MV-4-11 (cell line): ENCODE data around the gene PCBD1.

ENCODE experiments used
- DNase-seq: peaks from one replicate; lab custom pipeline; 2025; lab: John Stamatoyannopoulos, UW

Gene PCBD1

DNA sequence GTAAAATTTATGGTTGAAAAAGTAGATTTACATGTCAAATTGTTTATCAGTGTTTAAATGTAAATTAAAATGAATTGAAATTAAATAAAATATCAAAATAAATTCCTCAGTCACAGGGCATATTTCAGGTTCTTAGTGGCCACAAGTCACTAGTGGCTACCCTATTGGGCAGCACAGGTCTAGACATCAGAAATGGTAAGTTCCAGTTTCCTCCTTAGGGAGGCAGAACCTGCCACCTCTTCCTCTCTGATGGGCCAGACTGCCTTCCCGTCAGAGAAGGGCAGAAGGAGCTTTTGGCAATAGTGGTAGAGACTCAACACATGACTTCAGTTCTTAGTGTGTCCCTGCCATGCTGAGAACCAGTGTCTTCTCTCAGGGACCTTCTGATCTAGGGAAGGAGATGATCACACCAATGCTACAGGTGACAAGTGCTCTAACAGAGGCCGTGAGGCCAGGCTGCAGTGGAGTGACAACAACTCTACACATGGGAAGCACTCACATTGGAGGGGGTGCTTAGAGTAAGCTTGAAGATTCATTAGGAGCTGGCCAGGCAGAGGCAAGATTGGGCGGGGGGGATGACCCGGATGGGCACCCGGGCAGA is 14.4 kb upstream of the PCBD1 start:
- DNase-seq, result no peak

DNA sequence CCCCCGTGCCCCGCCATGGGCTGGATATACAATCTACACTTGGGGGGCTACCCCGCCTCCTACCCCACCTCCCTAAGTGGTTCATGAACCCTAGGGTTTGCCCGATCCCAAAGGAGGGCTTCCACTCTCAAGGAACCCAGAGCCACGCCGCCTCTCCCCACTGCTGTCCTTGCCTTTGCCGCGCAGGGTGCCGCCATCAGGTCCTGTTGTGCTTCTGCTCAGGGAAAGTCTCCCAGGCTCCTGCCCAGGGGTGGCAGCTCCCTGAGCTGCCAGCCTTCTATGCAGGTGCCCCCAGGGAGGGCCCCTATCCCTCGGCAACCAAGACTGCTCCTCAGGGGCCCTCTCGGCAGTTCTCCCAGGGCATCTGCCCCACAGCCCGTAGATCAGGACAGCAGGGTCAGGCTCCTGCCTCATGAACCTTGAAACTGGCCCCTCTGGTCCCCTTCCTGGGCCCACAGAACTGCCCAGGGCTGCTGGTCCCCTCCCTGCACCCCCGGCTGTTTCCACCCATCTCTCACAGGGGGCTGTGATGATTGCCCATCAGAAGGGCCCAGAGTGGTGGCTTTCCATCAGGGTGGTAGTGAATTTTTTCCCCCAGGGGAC is 13.0 kb upstream of the PCBD1 start:
- DNase-seq, result no peak

DNA sequence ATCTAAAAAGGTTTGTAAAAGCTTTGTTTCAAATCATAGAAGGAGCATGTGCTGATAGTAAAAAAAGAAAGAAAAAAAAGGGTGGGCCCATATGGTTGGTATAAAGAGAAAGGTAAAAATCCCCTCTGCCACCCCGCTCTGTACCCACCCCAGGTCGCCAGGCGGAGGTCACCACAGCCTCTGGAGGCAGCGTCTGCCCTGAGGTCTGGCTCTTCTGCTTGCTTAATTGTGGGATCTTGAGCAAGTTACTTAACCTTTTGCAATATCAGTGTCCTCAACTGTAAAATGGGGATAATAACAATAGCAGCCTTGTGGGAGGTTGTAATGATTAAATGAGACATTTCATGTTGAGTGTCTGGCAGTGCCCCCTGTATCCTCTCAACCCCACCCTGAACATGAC is 10.7 kb upstream of the PCBD1 start:
- DNase-seq, result no peak

DNA sequence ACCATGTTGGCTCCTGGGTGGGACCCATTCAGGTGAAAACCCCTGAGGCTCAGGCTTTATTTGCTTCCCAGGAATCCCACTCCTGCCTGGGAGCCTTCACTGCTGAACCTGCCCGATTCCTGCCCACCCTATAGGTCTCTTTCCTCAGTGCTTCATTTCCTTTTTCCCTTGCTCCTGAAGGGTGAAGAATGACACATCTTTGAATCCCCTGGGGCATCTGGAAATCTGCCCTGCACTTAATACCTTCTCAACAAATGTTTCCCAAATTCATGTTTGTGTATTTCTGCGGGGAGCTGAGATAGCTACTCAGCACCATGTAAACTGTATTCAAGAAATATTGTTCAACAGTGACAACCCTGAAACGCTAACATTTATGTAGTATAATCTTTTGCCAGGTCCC is 10.3 kb upstream of the PCBD1 start:
- DNase-seq, result no peak

DNA sequence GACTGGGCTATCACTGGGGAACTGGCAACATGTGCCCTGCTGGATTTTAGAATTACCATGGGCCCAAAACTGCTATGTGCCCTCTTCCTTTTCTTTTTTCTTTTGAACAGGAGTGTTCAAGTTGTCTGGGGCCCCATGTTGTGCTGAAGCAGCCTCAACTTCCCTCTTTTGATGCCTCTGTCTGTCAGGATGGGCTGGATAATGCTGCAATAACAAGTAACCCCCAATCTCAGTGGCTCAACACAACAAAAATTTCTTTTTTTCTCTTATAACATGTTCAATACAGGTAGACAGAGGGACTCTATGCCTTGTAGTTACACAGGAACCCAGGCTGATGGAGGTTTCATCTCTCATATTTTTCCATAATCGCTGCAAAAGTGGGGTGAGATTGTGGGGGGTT is 8.2 kb upstream of the PCBD1 start:
- no peak for DNase-seq

DNA sequence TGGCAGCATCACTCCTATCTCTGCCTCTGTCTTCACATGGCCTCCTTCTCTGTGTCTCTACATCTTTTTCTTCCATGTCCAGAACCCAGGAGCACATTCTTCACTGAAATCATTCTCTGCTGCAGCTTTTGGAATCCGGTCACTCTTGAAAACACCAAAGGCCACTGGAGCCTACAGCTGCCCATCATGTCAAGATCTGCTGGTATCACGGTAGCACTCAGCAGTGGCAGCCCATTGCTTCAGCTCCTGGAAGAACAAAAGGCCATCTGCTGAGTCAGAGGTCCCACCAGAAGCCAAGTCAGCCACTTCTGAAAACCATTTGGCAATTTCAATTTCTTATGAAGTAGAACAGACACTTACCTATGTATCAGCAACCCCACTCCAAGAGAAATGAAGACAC is 6.1 kb upstream of the PCBD1 start:
- no peak for DNase-seq

DNA sequence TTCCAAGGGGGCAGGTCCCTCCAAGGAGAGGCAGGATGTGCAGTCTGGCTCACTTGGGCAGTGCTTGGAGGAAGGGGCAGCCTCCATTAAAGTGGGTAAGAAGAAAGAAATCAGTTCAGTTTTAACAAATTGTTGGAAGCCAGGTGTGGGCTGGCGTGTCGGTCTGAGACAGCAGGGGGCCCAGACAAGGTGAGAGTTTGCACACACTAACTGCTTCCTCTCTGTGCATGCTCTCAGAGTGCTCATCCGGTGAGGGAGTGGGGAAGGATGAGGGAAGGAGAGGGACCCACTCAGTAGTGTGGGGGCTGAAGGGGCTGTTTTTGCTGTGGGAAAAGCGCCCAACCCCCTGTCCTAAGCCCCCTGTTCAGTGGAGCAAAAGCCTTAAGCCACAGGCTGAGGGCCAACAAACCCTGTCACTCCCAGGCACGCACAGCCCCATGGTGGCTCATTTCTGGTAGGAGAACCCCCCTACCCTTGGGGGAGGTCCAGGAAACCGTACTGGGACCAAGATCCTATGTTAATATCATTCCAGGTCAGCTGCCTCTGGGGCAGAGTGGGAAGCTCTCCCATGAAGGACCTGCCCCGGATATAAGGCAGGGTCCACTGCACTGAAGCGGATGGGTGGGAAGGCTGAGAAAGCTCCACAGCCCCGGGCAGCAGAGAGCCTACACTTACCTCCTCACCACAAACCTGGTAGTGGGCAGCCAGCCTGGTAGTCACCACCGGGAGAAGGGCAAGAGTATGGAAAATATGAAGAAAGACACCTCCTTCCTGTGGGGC is 5.1 kb upstream of the PCBD1 start:
- no peak for DNase-seq

DNA sequence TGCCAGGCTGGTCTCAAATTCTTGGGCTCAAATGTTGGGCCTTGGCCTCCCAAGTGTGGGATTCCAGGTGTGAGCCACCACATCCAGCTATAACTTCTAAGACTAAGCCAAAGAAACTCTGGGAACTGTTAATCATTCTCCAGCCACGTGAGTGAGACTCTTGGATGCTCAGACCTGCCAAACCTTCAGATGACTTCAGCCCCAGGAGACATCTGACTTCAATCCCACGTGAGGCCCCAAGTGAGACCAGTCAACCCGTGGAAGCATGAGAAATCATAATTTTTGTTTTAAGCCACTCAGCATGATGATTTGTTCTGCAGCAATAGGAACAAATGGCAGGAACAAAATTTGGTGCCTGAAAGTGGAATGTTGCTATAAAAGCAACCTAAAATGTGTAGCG is 4.3 kb upstream of the PCBD1 start:
- DNase-seq, result no peak

DNA sequence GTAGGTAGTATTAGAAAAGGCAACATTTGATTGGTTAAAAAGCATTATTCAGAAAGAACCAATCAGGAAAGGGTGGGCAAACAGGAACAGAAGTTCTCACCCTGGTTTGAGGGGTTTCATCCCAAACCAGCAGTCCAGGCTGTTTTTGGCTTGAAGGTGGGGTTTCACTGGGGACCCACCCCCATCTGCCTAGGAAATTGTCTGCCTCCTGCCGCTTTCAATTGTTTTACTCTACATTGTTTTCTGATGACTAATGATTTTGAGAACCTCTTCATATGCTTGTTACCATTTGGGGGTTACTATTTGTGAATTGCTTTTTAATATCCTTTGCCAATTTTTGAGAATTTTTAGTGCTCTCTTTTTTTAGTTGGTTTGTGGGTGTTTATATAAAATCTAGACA is 3.3 kb upstream of the PCBD1 start:
- no peak for DNase-seq

DNA sequence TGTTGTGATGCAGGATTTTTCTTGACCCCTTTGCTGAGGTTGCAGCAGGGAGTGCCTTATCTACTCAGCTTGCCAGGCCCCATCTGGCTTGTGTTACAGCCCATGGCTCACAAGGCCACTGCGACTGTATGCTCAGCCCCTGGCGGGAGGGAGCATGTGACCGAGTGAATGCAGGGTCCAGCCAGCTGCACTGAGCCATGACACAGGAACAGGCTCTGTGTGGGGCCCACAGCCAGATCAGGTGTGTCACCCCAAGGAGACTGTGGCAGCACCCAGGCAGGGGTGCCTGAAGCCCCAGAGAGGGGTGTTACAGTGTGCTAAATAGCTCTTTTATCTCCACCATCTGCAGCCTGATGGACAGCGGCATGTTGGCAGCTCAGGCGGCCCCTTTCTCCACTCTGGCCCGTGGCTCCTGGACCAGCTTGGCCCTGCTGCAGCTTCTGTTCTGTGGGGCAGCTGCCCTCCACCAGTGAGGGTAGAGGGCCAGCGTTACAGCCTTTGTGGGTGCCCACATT is 2.6 kb upstream of the PCBD1 start:
- DNase-seq, result no peak

DNA sequence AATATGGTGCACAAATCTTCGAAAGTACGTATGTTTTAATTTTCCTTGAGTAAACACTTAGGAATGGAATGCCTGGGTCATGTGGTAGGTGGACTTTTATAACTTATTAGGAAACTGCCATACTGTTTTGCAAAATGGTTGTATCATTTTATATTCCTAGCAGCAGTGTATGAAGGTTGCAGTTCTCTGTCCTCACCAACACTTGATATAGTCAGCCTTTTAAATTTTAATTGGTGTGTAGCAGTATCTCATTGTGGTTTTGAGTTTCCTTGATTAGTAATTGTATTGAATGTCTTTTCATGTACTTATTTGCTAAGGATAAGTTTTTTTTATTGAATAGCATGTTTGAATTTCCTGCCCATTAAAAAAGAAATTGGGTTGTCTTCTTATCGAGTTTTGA is 926 bp upstream of the PCBD1 start:
- no peak for DNase-seq

DNA sequence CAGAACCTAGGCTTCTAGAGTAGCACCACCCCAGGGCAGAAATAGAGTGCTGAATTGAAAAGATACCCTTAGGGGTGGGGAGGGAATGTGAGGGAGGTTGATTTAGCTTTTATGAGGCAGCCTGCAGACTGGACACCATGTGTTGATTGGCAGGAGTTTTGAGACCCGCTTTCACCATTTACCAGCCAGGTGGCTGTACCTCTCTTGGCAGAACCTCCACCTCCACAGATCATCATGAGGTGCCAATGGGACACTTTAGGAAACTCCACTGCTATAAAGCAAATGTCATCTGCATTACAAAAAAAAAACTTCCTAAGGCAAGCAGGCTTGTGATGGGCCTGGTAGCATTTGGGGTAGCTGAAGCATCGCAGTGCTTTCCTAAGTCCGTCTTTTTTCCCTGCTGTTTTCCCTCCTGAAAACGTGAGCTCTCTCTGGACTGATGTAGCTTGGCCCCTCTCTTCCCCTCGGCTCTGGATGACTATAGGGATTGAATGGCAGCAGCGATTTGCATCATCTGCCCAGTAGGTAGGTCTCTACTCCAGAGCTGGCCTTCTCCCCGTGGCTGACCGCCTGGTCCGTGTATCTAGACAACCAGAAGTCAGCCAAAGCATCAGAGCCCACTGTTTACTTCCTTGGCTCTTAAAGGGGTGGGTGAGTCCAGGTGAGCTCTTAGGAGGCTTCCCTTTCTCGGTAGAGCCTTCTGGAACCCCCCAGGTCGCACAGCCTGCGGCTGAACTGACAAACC is 1.3 kb downstream of the PCBD1 start:
- DNase-seq, result no peak

DNA sequence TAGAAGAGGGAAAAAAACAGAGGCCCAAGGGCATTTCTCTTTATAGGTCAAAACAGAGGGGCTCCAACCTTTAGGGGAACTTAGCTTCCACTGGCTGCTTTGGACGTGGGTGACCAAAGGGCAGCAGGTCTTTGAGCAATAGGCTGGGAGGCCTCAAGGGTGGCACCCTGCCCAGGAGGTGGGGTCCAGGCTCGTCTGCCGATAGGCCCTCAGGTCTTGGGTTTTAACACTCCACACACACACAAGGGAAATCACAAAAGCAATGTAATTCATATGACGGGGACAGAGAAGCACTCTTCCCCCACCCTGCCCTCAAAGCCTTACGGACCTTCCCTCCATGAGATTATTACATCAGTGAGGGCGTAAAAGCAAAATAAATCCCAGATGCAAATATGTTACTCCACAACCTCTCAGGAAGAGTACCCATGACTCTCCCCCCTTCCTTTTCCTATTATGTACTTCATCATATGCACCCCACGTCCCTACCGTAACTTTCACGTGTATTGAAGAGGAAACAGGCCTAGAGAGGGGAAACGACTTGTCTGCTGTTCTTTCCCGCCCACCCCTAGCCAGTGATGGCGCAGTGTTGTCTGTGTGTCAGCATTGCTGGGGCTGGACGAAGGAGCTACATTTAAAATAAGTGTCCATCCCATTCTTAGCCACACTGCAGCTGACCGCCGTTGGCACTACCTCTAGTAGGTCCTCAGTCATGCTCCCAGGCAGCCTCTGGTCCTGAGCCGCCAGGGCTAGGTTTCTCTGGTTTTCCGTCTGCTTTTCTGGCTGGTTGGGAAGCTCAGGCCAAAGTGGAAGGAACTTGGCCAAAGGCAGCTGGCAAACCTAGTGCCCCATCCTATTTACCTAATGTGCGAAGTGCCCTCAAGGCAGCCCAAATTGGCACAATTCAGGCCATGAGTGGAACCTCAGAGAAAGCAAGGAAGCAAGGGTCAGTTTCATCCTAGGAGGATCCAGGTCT is 2.1 kb downstream of the PCBD1 start:
- DNase-seq, result peak; percentile 9

DNA sequence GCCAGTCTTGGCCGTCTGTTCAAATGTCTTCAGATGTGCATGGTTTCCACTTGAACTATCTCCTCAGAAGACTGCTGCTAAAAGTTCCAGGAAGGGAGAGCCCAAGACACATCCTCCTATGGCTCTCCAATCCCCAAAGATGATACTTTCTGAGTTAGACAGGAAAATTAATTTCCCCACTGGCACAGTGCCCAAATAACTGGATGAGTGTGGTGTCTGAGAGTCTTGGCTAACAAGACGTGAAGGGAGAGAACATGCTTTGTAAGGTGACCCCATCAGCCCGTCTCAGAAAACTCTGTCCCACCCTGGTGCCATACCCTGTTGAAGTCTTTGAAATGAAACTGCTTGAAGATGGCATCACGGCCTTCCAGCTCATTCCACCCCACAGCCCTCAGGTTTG is 2.9 kb downstream of the PCBD1 start:
- DNase-seq, result no peak

DNA sequence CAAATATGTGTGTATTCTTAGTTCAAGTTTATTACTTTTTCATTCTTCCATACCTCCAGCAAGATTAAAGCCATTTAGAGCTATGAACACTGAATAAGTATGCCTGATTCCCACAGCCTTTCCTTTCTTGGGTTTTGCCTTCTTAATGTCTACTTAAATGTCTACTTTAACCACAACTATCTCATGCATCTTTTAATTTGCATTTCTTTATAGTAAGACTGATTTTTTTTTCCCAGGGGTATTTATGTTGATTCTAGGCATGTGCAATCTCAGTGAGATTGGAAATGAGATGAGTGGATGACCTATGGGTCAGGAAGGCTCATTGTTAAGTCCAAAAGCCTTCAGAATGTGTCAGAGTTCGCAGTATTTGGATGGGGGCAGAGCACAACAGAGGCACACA is 3.6 kb downstream of the PCBD1 start:
- no peak for DNase-seq

DNA sequence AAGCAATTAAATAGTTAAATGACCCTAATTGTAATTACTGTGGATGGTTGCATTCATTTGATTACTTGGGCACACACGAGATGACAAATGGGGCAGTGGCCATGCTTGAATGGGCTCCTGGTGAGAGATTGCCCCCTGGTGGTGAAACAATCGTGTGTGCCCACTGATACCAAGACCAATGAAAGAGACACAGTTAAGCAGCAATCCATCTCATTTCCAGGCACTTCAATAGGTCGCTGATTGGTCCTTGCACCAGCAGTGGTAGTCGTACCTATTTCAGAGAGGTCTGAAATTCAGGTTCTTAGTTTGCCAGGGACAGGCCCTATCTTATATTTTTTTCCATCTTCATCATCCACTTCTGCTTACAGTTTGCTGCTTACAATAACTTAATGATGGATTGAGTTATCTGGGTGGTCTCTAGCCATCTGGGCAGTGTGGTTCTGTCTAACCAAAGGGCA is 8.3 kb downstream of the PCBD1 start:
- DNase-seq, result peak; percentile 66

DNA sequence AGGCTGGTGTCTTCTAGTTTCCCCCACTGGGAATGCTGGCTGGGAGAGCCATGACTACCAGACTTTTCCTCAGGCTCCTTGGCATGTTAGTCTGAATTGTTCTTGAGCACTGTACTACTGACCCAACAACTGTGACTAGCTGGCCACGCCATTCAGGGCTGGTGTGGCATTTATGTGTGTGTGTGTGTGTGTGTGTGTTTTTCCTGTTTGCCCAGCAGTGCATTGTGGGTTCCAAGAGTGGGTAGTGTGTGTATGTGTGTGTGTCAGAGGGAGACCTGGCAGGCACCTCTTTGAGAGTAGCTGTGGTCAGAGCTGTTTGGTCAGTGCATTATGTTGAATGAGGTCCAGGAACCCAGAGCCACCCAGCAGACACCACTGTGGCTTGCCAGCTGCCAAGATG is 9.2 kb downstream of the PCBD1 start:
- DNase-seq, result no peak

DNA sequence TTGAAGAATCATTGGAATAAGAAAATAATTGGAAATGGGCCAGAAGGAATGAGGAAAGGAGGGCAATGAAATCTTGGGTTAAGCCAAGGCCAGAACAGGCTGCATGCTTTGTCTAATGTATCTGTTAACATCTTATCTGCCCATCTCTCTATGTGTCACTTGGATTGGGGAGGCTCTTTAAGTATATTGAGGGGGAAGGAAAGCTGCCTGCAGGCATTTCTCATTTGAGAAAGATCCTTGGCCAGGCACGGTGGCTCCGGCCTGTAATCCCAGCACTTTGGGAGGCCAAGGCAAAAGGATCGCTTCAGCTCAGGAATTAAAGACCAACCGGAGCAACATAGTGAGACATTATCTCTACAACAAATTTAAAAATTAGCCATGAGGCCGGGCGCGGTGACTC is 14.3 kb downstream of the PCBD1 start:
- no peak for DNase-seq

DNA sequence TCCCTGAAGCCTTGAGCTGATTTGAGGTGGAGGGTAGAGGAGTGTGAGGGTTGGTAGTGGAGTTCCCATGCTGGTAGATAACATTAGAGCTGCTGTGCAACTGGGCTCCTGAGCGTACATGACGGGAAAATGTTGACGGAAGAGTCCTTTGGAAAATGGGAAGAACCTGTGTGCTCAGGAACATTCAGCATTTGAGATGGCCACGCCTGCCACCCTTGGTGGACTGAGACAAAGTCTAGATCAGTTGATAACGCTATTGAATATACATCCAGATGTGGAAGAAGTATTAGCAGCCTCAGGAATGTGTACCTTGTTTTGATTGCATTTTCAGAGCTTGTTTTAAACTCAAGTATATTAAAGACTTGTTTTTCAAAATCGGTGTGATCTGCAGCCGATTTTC is 16.1 kb downstream of the PCBD1 start:
- DNase-seq, result no peak

DNA sequence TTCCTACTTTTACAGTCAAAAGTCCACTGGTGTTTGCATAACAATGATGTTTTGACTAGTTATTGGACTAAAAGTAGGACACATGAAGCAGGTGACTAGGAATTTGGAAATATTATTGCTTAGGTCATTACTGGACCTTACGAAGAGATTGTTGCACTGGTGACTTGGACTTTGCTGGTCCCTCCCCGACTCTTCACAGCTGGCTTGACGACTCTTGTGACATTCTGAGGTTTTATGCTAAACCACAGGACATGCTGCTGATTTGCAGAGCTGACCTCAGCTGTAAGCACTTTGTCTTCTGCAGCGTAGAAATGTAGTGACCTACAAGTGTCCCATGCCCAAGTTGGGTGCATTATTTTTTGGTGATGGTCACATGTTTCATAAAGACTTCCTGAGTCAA is 21.9 kb downstream of the PCBD1 start:
- DNase-seq, result peak; percentile 88

DNA sequence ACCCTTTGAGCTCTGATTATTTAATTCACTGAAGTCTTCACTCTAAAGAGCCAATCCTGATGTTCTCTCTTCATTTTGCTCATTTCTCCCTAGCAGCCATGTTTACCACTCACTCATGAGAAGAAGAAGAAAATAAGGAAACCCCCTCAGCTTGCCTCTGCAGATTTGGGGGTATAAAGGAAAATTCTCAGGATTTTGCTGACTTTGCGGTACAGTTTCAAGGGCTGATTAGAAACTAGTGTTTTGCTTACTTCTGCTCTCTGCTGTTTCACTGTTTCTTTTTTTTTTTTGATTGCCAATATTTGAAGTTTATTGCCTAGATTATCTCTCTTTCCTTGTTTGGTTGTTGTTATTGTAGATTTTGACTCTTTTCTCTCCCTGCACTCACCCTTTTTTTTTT is 23.4 kb downstream of the PCBD1 start:
- no peak for DNase-seq
